GM19467 (cell line): Measurements from ENCODE around the gene TEX9.
A peak's percentile ranks its signal among the peaks of the same experiment; 100 is the strongest.
"Not testable (repeated sequence)": the region's sequence is repeated elsewhere in the genome, so short reads cannot be mapped to it uniquely, and the experiment has no call there.

Source experiments
- ATAC-seq: cut with Tn5 transposase; IDR thresholded peaks from one replicate; pipeline ENCODE4 v1.9.1; 2021; ENCODE audit warnings: mild to moderate bottlenecking, moderate library complexity; ENCODE audit not compliant: unreplicated experiment

The TEX9 gene

GRCh38 chr15:56365075-56365711, at the start of gene TEX9:
Gene TEX9 (plus strand): TSS chr15:56365426. CDS start chr15:56365451, 25 bp downstream.
- ATAC-seq: peak; percentile 91

- ATAC-seq: not testable (repeated sequence)
Observed at GRCh38 chr15:56316561-56316960, 48.7 kb upstream of the TEX9 start.

- ATAC-seq: no peak
Observed at GRCh38 chr15:56320316-56320715, 44.9 kb upstream of the TEX9 start.

DNA sequence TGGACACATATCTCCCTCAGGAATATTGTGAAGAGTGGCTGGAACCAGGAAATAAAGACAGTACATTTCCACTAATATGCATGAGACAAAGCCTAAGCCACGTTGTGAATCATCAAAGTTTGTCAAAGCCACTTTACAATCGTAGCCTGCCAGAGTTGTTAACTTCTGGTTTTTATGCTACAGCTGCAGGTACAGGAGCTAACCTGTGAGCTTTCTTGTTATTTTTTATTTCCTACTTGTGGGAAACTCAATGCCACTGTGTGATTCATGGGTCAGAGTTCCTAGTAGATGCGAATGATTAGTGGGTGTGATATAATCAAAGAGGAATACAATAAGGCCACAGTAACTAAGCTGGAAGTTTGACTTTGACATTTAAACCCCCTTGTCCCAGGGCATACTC, 44.4 kb upstream of the TEX9 start:
- ATAC-seq: no peak

- ATAC-seq: no peak
Observed at GRCh38 chr15:56322444-56322843, 42.8 kb upstream of the TEX9 start.

DNA sequence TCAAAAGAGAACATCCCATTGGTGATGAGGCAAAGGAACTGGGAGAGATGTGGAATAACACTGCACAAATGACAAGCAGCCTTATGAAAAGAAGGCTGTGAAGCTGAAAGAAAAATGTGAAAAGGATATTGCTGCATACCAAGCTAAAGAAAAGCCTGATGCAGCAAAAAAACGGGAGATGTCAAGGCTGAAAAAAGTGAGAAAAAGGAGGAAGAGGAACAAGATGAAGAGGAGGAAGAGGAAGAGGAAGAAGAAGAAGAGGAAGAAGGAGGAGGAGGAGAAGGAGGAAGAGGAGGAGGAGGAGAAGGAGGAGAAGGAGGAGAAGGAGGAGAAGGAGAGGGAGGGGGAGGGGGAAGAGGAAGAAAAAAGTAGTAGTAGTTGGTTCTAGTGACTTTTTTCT, 41.8 kb upstream of the TEX9 start:
- no peak for ATAC-seq

- no peak for ATAC-seq
Observed at GRCh38 chr15:56325186-56325585, 40.0 kb upstream of the TEX9 start.

- ATAC-seq: no peak
Observed at GRCh38 chr15:56327721-56328502, 37.3 kb upstream of the TEX9 start.

DNA sequence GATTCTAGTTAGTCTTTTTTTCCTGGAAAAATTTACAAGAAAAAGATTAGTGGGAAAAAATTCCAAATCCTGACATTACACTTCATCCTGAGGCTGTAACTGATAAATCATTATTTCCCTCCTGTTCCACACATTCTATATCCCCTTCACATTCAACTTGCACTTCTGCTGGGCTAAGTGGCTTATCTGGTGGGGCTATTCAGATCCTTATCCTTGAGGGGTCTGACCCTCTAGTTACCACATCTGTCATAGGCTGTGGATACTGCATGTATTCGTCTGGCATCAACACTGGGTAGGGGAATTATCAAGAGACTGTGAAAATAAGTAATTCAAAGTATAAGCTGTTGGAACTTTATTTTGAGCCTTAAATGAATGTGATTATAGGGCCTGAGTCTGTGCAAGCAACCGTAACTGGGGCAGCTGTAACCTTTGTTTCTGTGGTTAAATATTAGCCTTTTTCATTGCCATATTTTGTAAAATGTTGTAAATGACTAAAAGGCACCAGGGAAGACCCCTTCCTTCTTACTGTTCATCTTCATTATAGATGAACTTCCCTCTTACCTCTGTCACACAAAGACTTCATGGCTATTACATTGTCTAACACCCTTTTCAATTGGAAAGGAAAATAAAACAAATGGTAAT, 28.0 kb upstream of the TEX9 start:
- ATAC-seq: no peak

DNA sequence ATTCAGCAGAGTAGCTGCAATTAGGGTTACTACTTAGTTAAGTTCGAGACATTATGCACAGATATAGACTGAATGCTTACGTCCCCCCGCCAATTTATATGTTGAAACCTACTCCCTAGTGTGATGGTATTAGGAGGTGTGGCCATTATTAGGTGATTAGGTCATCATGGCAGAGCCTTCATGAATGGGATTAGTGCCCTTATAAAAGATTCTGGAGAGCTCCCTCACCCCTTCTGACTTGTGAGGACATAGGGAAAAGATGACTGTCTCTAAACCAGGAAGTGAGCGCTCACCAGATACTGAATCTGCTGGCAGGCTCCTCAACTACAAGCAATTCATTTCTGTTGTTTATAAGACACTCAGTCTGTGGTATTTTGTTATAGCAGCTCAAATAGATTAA, 25.6 kb upstream of the TEX9 start:
- no peak for ATAC-seq

DNA sequence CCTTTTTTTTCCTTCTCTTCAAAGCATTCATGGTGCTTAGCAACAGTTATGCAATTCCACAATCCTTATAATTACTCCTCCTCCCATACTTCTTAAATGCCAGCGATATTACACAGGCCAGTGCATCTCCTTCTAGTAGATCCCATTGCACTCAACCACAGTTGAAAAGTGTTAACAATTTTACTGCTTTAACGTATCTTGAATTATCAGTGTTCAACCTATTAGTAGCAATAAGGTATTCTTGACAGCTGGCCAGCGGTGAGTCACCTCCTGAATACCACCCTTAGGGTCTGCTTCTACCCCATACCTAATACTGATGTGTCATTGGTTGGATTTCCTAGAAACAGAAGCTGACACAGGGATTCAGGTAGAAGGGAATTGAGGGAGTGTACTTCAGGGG, 24.0 kb upstream of the TEX9 start:
- no peak for ATAC-seq

GRCh38 chr15:56342653-56343052, 22.6 kb upstream of the TEX9 start:
- no peak for ATAC-seq

DNA sequence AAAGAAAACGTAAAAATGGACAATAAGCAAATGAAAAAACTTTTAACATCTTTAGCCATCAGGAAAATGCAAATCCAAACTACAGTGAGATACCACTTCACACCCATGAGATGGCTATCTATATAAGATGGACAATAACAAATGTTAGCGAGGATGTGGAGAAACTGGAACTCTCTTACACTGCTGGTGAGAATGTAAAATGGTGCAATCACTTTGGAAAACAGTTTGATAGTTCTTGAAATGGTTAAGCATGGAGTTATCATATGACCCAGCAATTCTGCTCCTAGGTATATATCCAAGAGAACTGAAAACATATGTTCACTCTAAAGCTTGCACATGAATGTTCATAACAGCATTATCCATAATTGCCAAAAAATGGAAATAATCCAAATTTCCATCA, 21.3 kb upstream of the TEX9 start:
- no peak for ATAC-seq

GRCh38 chr15:56344336-56344735, 20.9 kb upstream of the TEX9 start:
- ATAC-seq: no peak

GRCh38 chr15:56346414-56346813, 18.8 kb upstream of the TEX9 start:
- no peak for ATAC-seq

GRCh38 chr15:56349554-56349953, 15.7 kb upstream of the TEX9 start:
- no peak for ATAC-seq

DNA sequence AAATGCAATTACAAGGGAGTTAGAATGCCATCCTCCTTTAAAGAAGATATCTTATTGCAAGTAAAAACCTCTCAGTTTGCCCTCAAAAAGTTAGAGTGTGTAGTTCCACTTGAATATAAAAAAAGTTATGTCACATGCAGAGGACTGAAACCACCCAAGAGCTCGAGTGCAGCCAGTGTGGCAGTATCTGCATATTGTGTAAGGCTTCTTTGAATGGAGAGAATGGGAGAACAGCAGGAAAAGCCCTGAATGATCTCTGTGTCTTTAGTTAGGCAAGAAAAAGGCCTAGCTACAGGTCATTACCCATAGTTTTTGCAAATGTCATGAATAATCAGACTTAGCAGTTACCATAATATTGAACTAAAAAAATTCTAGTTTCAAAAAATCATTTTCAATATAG, 13.9 kb upstream of the TEX9 start:
- no peak for ATAC-seq

GRCh38 chr15:56351957-56352506, 13.2 kb upstream of the TEX9 start:
- no peak for ATAC-seq

GRCh38 chr15:56353119-56353518, 12.1 kb upstream of the TEX9 start:
- no peak for ATAC-seq

DNA sequence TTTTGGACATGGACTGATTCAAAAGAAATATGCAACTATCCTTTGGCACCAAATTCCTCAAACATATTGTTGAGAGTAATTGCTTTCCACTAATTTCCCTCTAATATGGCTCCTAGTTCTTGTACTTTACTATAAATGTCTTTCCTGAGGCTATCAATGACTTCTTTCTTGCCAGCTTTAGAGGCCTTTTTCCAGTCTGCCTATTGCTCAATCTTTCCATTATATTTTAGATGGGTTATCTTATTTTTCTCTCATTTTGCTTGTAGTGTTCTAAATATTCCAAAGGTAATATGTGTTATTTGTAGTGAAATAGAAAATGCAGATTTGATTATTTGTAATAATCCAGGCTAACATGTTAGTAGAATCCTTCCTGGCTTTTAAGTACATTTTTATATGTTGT, 11.5 kb upstream of the TEX9 start:
- no peak for ATAC-seq

GRCh38 chr15:56356616-56357015, 8.6 kb upstream of the TEX9 start:
- no peak for ATAC-seq

DNA sequence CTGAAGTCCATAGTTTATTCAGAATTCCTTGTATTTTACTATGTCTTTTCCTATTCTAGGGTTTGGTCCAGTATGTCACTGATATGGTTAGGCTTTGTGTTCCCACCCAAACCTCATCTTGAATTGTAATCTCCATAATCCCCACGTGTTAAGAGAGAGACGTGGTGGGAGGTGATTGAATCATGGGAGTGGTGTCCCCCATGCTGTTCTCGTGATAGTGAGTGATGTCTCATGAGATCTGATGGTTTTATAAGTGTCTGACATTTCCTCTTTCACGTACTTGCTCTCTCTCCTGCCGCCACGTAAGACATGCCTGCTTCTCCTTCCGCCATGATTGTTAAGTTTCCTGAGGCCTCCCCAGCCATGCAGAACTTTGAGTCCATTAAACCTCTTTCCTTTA, 6.6 kb upstream of the TEX9 start:
- ATAC-seq: no peak
